GM23338 (cell line): Measurements from ENCODE around the gene PPAN. TPM values are rescaled to one million over a fixed set of nuclear protein-coding genes. Genes with fewer than 3 reads are reported as not detected.

Experiments used
- ATAC-seq: fragments of 200-7000 bp; cut with Tn5 transposase; 3 replicates; pipeline ENCODE4 v1.9.1; 2020
- DNase-seq: peaks from one replicate; pipeline ENCODE4 v3.0.0-alpha.2; 2015; ENCODE audit warnings: low spot score
- H2AFZ ChIP-seq: fragments of 200-600 bp; sonication (generic); 2 replicates; pipeline ENCODE4 v1.8.0; 2016; ENCODE audit warnings: antibody characterized with exemption, mild to moderate bottlenecking, moderate library complexity
- H3F3A ChIP-seq: fragments of 200-600 bp; sonication (generic); replicated peaks from 2 replicates; pipeline ENCODE4 v1.8.0; 2017; ENCODE audit warnings: antibody characterized with exemption, mixed run types, low read depth
- H3K27ac ChIP-seq: fragments of 200-600 bp; sonication (generic); 2 replicates; pipeline ENCODE4 v1.6.1; 2016; ENCODE audit warnings: low read depth
- H3K27me3 ChIP-seq: fragments of 200-600 bp; sonication (generic); 2 replicates; pipeline ENCODE4 v1.8.0; 2016; ENCODE audit warnings: mild to moderate bottlenecking, mixed run types, moderate library complexity; ENCODE audit not compliant: insufficient read depth
- H3K36me3 ChIP-seq: fragments of 200-600 bp; sonication (generic); 2 replicates; pipeline ENCODE4 v1.8.0; 2016; ENCODE audit warnings: mild to moderate bottlenecking; ENCODE audit not compliant: insufficient read depth
- H3K4me1 ChIP-seq: fragments of 200-600 bp; sonication (generic); 2 replicates; pipeline ENCODE4 v1.8.0; 2016; ENCODE audit warnings: mild to moderate bottlenecking, moderate library complexity; ENCODE audit not compliant: insufficient read depth
- H3K4me2 ChIP-seq: fragments of 200-600 bp; sonication (generic); 2 replicates; pipeline ENCODE4 v1.7.1; 2017; ENCODE audit warnings: mixed run types
- H3K4me3 ChIP-seq: fragments of 200-600 bp; sonication (generic); 2 replicates; pipeline ENCODE4 v1.6.1; 2016; ENCODE audit warnings: mixed run types
- H3K79me2 ChIP-seq: fragments of 200-600 bp; sonication (generic); replicated peaks from 2 replicates; pipeline ENCODE4 v1.8.0; 2017; ENCODE audit warnings: mild to moderate bottlenecking; ENCODE audit not compliant: insufficient read depth
- H3K9me2 ChIP-seq: fragments of 200-600 bp; sonication (generic); 2 replicates; pipeline ENCODE4 v1.8.0; 2017; ENCODE audit not compliant: insufficient read depth
- H4K20me1 ChIP-seq: fragments of 200-600 bp; sonication (generic); replicated peaks from 2 replicates; pipeline ENCODE4 v1.8.0; 2017; ENCODE audit warnings: mild to moderate bottlenecking; ENCODE audit not compliant: insufficient read depth
- H3K27ac Mint-ChIP-seq: 2 replicates; pipeline ENCODE4 v1.8.0; 2020; ENCODE audit warnings: inconsistent platforms, mild to moderate bottlenecking, moderate library complexity, mixed read lengths
- H3K27me3 Mint-ChIP-seq: 3 replicates; pipeline ENCODE4 v1.8.0; 2022; ENCODE audit warnings: low read depth, mild to moderate bottlenecking, moderate library complexity, mixed read lengths, inconsistent platforms; ENCODE audit not compliant: insufficient read depth, poor library complexity
- H3K36me3 Mint-ChIP-seq: 3 replicates; pipeline ENCODE4 v1.8.0; 2021; ENCODE audit warnings: low read depth, mild to moderate bottlenecking, inconsistent platforms, moderate library complexity, mixed read lengths
- H3K4me1 Mint-ChIP-seq: 3 replicates; pipeline ENCODE4 v1.8.0; 2020; ENCODE audit warnings: mild to moderate bottlenecking, inconsistent platforms, mixed read lengths
- H3K4me3 Mint-ChIP-seq: 3 replicates; pipeline ENCODE4 v1.8.0; 2021; ENCODE audit warnings: moderate library complexity, mild to moderate bottlenecking, inconsistent platforms, mixed read lengths
- H3K9me3 Mint-ChIP-seq: 3 replicates; pipeline ENCODE4 v1.8.0; 2020; ENCODE audit warnings: moderate library complexity, mild to moderate bottlenecking, inconsistent platforms, mixed read lengths
- CREB1 ChIP-seq: fragments of 250-450 bp; sonication (Bioruptor Pico); IDR thresholded peaks from 2 replicates; pipeline ENCODE4 v1.5.0; 2020; ENCODE audit warnings: low read depth, mild to moderate bottlenecking, moderate library complexity
- CTCF ChIP-seq, 2 experiments: fragments of 200-600 bp in 1 of 2; sonication (generic) in 1 of 2; conservative IDR thresholded peaks; 2 replicates each; pipeline versions ENCODE4 v1.5.1 to v1.6.1; 2016 to 2017; ENCODE audit warnings: antibody characterized with exemption in 2 of 2, low read depth in 2 of 2, mild to moderate bottlenecking in 2 of 2, moderate library complexity in 1 of 2
- ETS1 ChIP-seq: IDR thresholded peaks from 2 replicates; pipeline ENCODE4 v1.6.1; 2016; ENCODE audit warnings: antibody characterized with exemption
- EZH2 ChIP-seq: fragments of 200-600 bp; sonication (generic); IDR thresholded peaks from one replicate; pipeline ENCODE4 v1.8.0; 2017; ENCODE audit warnings: antibody characterized with exemption, mild to moderate bottlenecking, low read depth; ENCODE audit not compliant: unreplicated experiment
- EZH2phosphoT487 ChIP-seq: fragments of 200-600 bp; sonication (generic); IDR thresholded peaks from one replicate; pipeline ENCODE4 v1.8.1; 2018; ENCODE audit warnings: antibody characterized with exemption; ENCODE audit not compliant: unreplicated experiment
- JUNB ChIP-seq: IDR thresholded peaks from one replicate; pipeline ENCODE4 v1.6.1; 2016; ENCODE audit warnings: antibody characterized with exemption; ENCODE audit not compliant: unreplicated experiment
- NANOG ChIP-seq: IDR thresholded peaks from 2 replicates; pipeline ENCODE4 v1.6.1; 2016; ENCODE audit warnings: antibody characterized with exemption, borderline replicate concordance
- POLR2AphosphoS5 ChIP-seq: IDR thresholded peaks from 2 replicates; pipeline ENCODE4 v1.6.1; 2016; ENCODE audit warnings: antibody characterized with exemption, low read depth
- STAT1 ChIP-seq: IDR thresholded peaks from one replicate; pipeline ENCODE4 v1.6.1; 2016; ENCODE audit warnings: antibody characterized with exemption; ENCODE audit not compliant: unreplicated experiment
- ZNF114 ChIP-seq: fragments of 250-450 bp; sonication (Bioruptor Pico); IDR thresholded peaks from 2 replicates; pipeline ENCODE4 v1.5.0; 2020; ENCODE audit warnings: mild to moderate bottlenecking, moderate library complexity
- ZNF331 ChIP-seq: fragments of 250-450 bp; sonication (Bioruptor Pico); IDR thresholded peaks from 2 replicates; pipeline ENCODE4 v1.5.0; 2020; ENCODE audit warnings: low read depth, mild to moderate bottlenecking, moderate library complexity
- polyA plus RNA-seq: library from polyadenylated mRNA; unstranded; fragments of >200 nt; fragmentation: Nextera tagmentation; extraction: Ambion mirVana; gene quantifications from 2 replicates; pipeline ENCODE4 v1.2.1, GENCODE V29; 2016
- total RNA-seq: library from RNA; depleted of rRNA; stranded (reverse); fragments of >200 nt; shearing (Covaris generic); gene quantifications from 2 replicates; pipeline ENCODE4 v1.2.3, GENCODE V29; 2014
- TF ChIP-seq, protein P1 (sequence below): IDR thresholded peaks from one replicate; pipeline ENCODE4 v1.6.1; 2018; ENCODE audit warnings: antibody characterized with exemption; ENCODE audit not compliant: unreplicated experiment
- TF ChIP-seq, protein P2 (sequence below): fragments of 250-450 bp; sonication (Bioruptor Pico); IDR thresholded peaks from 2 replicates; pipeline ENCODE4 v1.5.0; 2020; ENCODE audit warnings: mild to moderate bottlenecking, moderate library complexity

PPAN gene
- total and polyA plus RNA-seq, 2 experiments from 2014 or later, result 71.8 to 81.9 TPM

- no peaks in the 10 kb centered on the region for H3K9me2 ChIP-seq
- Mint-ChIP-seq H3K27me3 (peaks cover 4% of the 10 kb centered on the region), H3K4me3 (no peak overlapping the region), H3K4me1 (no peaks in the 10 kb centered on the region), H3K27ac (no peak overlapping the region), H3K9me3 (no peaks in the 10 kb centered on the region; the same call in 2 of the 3 replicates), H3K36me3 (peaks cover 94% of the 10 kb centered on the region)
- peaks cover 64% of the 10 kb centered on the region for H3K36me3 ChIP-seq
- H3K4me3 ChIP-seq, result no peak overlapping the region
- H3K27me3 ChIP-seq, result no peaks in the 10 kb centered on the region
- H3K27ac ChIP-seq, result no peak overlapping the region
- ATAC-seq (no peak), DNase-seq (no peak)
- TF ChIP-seq ZNF331 (CRISPR knock-in tag) (no peak), POLR2AphosphoS5 (no peak), STAT1 (no peak), ZNF114 (CRISPR knock-in tag) (no peak), CTCF (conservative IDR thresholded peaks at IDR 0.05; ENCODE audit: low read depth in 2 of 2) (no peak), NANOG (no peak), JUNB (no peak), EZH2phosphoT487 (no peak), CREB1 (CRISPR knock-in tag) (no peak), EZH2 (no peak), ETS1 (no peak)
- TF ChIP-seq, protein P1, sequence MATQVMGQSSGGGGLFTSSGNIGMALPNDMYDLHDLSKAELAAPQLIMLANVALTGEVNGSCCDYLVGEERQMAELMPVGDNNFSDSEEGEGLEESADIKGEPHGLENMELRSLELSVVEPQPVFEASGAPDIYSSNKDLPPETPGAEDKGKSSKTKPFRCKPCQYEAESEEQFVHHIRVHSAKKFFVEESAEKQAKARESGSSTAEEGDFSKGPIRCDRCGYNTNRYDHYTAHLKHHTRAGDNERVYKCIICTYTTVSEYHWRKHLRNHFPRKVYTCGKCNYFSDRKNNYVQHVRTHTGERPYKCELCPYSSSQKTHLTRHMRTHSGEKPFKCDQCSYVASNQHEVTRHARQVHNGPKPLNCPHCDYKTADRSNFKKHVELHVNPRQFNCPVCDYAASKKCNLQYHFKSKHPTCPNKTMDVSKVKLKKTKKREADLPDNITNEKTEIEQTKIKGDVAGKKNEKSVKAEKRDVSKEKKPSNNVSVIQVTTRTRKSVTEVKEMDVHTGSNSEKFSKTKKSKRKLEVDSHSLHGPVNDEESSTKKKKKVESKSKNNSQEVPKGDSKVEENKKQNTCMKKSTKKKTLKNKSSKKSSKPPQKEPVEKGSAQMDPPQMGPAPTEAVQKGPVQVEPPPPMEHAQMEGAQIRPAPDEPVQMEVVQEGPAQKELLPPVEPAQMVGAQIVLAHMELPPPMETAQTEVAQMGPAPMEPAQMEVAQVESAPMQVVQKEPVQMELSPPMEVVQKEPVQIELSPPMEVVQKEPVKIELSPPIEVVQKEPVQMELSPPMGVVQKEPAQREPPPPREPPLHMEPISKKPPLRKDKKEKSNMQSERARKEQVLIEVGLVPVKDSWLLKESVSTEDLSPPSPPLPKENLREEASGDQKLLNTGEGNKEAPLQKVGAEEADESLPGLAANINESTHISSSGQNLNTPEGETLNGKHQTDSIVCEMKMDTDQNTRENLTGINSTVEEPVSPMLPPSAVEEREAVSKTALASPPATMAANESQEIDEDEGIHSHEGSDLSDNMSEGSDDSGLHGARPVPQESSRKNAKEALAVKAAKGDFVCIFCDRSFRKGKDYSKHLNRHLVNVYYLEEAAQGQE, result no peak
- TF ChIP-seq, protein P2, sequence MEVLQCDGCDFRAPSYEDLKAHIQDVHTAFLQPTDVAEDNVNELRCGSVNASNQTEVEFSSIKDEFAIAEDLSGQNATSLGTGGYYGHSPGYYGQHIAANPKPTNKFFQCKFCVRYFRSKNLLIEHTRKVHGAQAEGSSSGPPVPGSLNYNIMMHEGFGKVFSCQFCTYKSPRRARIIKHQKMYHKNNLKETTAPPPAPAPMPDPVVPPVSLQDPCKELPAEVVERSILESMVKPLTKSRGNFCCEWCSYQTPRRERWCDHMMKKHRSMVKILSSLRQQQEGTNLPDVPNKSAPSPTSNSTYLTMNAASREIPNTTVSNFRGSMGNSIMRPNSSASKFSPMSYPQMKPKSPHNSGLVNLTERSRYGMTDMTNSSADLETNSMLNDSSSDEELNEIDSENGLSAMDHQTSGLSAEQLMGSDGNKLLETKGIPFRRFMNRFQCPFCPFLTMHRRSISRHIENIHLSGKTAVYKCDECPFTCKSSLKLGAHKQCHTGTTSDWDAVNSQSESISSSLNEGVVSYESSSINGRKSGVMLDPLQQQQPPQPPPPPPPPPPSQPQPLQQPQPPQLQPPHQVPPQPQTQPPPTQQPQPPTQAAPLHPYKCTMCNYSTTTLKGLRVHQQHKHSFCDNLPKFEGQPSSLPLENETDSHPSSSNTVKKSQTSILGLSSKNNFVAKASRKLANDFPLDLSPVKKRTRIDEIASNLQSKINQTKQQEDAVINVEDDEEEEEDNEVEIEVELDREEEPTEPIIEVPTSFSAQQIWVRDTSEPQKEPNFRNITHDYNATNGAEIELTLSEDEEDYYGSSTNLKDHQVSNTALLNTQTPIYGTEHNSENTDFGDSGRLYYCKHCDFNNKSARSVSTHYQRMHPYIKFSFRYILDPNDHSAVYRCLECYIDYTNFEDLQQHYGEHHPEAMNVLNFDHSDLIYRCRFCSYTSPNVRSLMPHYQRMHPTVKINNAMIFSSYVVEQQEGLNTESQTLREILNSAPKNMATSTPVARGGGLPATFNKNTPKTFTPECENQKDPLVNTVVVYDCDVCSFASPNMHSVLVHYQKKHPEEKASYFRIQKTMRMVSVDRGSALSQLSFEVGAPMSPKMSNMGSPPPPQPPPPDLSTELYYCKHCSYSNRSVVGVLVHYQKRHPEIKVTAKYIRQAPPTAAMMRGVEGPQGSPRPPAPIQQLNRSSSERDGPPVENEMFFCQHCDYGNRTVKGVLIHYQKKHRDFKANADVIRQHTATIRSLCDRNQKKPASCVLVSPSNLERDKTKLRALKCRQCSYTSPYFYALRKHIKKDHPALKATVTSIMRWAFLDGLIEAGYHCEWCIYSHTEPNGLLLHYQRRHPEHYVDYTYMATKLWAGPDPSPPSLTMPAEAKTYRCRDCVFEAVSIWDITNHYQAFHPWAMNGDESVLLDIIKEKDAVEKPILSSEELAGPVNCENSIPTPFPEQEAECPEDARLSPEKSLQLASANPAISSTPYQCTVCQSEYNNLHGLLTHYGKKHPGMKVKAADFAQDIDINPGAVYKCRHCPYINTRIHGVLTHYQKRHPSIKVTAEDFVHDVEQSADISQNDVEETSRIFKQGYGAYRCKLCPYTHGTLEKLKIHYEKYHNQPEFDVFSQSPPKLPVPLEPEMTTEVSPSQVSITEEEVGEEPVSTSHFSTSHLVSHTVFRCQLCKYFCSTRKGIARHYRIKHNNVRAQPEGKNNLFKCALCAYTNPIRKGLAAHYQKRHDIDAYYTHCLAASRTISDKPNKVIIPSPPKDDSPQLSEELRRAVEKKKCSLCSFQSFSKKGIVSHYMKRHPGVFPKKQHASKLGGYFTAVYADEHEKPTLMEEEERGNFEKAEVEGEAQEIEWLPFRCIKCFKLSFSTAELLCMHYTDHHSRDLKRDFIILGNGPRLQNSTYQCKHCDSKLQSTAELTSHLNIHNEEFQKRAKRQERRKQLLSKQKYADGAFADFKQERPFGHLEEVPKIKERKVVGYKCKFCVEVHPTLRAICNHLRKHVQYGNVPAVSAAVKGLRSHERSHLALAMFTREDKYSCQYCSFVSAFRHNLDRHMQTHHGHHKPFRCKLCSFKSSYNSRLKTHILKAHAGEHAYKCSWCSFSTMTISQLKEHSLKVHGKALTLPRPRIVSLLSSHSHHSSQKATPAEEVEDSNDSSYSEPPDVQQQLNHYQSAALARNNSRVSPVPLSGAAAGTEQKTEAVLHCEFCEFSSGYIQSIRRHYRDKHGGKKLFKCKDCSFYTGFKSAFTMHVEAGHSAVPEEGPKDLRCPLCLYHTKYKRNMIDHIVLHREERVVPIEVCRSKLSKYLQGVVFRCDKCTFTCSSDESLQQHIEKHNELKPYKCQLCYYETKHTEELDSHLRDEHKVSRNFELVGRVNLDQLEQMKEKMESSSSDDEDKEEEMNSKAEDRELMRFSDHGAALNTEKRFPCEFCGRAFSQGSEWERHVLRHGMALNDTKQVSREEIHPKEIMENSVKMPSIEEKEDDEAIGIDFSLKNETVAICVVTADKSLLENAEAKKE (CRISPR knock-in tag), result no peak
- peaks cover 20% of the 10 kb centered on the region for H4K20me1 ChIP-seq
- H3K4me1 ChIP-seq, result no peaks in the 10 kb centered on the region
- H2AFZ ChIP-seq, result no peak overlapping the region
- no peak overlapping the region for H3K4me2 ChIP-seq
- H3K79me2 ChIP-seq, result no peaks in the 10 kb centered on the region
- peaks cover 3% of the 10 kb centered on the region; the same call in 1 of the 2 replicates for H3F3A ChIP-seq
Measured at GRCh38 chr19:10144361-10144760, 38.2 kb downstream of the PPAN start.
